Stimulated activated CD8-positive, alpha-beta memory T cell treated with anti-CD3 and anti-CD28 coated beads, Interleukin-12 subunit alpha, Interleukin-12 subunit beta, amount 100 ng/mL, for 4 hours (primary cell): Measurements from ENCODE around the gene PAQR6.

Experiments used
- DNase-seq: peaks from one replicate; pipeline ENCODE4 v3.0.0-alpha.2; 2020; ENCODE audit warnings: low read depth

The PAQR6 gene

GRCh38 chr1:156263288-156263655 is 15.4 kb upstream of the PAQR6 start:
- DNase-seq, result no peak

- DNase-seq, result no peak
Measured at GRCh38 chr1:156262461-156263287, 14.8 kb upstream of the PAQR6 start.

GRCh38 chr1:156260896-156261295 is 13.0 kb upstream of the PAQR6 start:
- DNase-seq, result no peak

- DNase-seq, result no peak
Measured at GRCh38 chr1:156259805-156260204, 11.9 kb upstream of the PAQR6 start.

GRCh38 chr1:156258859-156259258 is 11.0 kb upstream of the PAQR6 start:
- DNase-seq, result no peak

GRCh38 chr1:156257711-156258110 is 9.9 kb upstream of the PAQR6 start:
- DNase-seq, result no peak

- no peak for DNase-seq
Measured at GRCh38 chr1:156253634-156254033, 5.8 kb upstream of the PAQR6 start.

GRCh38 chr1:156251527-156251926 is 3.7 kb upstream of the PAQR6 start:
- DNase-seq, result no peak

- no peak for DNase-seq
Measured at GRCh38 chr1:156249593-156249992, 1.7 kb upstream of the PAQR6 start.

GRCh38 chr1:156248323-156248683 is 447 bp upstream of the PAQR6 start:
- no peak for DNase-seq

- no peak for DNase-seq
Measured at GRCh38 chr1:156246781-156247459, 936 bp downstream of the PAQR6 start.

- no peak for DNase-seq
Measured at GRCh38 chr1:156246241-156246780, 1.5 kb downstream of the PAQR6 start.

- DNase-seq, result no peak
Measured at GRCh38 chr1:156245451-156246232, 2.2 kb downstream of the PAQR6 start.

- DNase-seq, result no peak
Measured at GRCh38 chr1:156244712-156245111, 3.1 kb downstream of the PAQR6 start.

- no peak for DNase-seq
Measured at GRCh38 chr1:156244126-156244525, 3.7 kb downstream of the PAQR6 start.

GRCh38 chr1:156242738-156243137 is 5.1 kb downstream of the PAQR6 start:
- no peak for DNase-seq

- DNase-seq, result no peak
Measured at GRCh38 chr1:156241926-156242325, 5.9 kb downstream of the PAQR6 start, which contains the start of gene BGLAP. BGLAP (plus strand) TSS chr1:156242184; CDS start chr1:156242232, 48 bp downstream.

- DNase-seq, result no peak
Measured at GRCh38 chr1:156241311-156241811, 6.5 kb downstream of the PAQR6 start.

- DNase-seq, result no peak
Measured at GRCh38 chr1:156238248-156238647, 9.6 kb downstream of the PAQR6 start.

GRCh38 chr1:156236164-156236563 is 11.7 kb downstream of the PAQR6 start:
- DNase-seq, result no peak

- no peak for DNase-seq
Measured at GRCh38 chr1:156233426-156234127, 14.3 kb downstream of the PAQR6 start.
